Psoas muscle (tissue), 8 donors: Measurements from ENCODE around the gene TMEM248. TPM values are rescaled to one million over a fixed set of nuclear protein-coding genes. Genes with fewer than 3 reads are reported as not detected.
A peak's percentile ranks its signal among the peaks of the same experiment; 100 is the strongest.

Experiments used
- ATAC-seq, 4 donors: fragments of 200-7000 bp; cut with Tn5 transposase; one replicate each; pipeline ENCODE4 v1.9.1; 2020; ENCODE audit warnings: moderate library complexity in 3 of 4, mild to moderate bottlenecking in 2 of 4
- DNase-seq, 2 donors: peaks; one replicate each; pipeline ENCODE4 v3.0.0-alpha.2; 2020
- H3K27ac ChIP-seq: fragments of 200-600 bp; one replicate; pipeline ENCODE4 v1.8.0; 2022
- H3K27me3 ChIP-seq, 3 donors: fragments of 200-600 bp in 1 of 3; one replicate each; pipeline versions ENCODE4 v1.6.1 to v1.8.0; 2013 to 2022; ENCODE audit warnings: low read length in 2 of 3, mild to moderate bottlenecking in 2 of 3, moderate library complexity in 1 of 3; ENCODE audit not compliant: insufficient read depth in 3 of 3
- H3K36me3 ChIP-seq, 2 donors: fragments of 200-600 bp in 1 of 2; one replicate each; pipeline versions ENCODE4 v1.6.1 to v1.8.0; 2013 to 2022; ENCODE audit warnings: low read depth in 1 of 2, mild to moderate bottlenecking in 1 of 2, moderate library complexity in 1 of 2; ENCODE audit not compliant: insufficient read depth in 1 of 2
- H3K4me1 ChIP-seq: fragments of 200-600 bp; one replicate; pipeline ENCODE4 v1.8.0; 2022
- H3K4me3 ChIP-seq: fragments of 200-600 bp; one replicate; pipeline ENCODE4 v1.8.0; 2022; ENCODE audit warnings: mild to moderate bottlenecking
- H3K9me3 ChIP-seq: fragments of 200-600 bp; one replicate; pipeline ENCODE4 v1.8.0; 2022
- WGBS, 3 donors: extraction: QIAGEN DNeasy Blood & Tissue Kit; methylation state at CpG; one replicate each; pipeline versions ENCODE4 v1.1.6 to v1.1.7; 2013; 5-methylcytosine and 5-hydroxymethylcytosine counted together
- intact Hi-C, 2 donors: fragments of 100-400 bp; cut with DNase I; formaldehyde crosslinking; loops; one replicate each; pipeline versions ENCODE4 v1.11.0 to v1.14.2; 2022
- polyA plus RNA-seq, 3 donors: library from polyadenylated mRNA; stranded (reverse); fragments of 200-250 nt; gene quantifications; one replicate each; pipeline ENCODE4 v1.2.3, GENCODE V29; 2013
- total RNA-seq, 4 donors: library from RNA; stranded (reverse); fragmentation: NEBNext Ultra II Directional in 2 of 4; extraction: Animal tissue kit (Norgen Biotek cat#: 25700) in 2 of 4; gene quantifications; one replicate each; pipeline versions ENCODE4 v1.2.1 to v1.2.4, GENCODE V29; 2021 to 2023
- TF ChIP-seq, protein P1 (sequence below): fragments of 200-600 bp; IDR thresholded peaks from one replicate; pipeline ENCODE4 v1.8.0; 2022; ENCODE audit warnings: antibody characterized with exemption
- donor health status: healthy with polysubstance abuse.
- donor health status: DM: no; HTN: no; CAD: no; lungs with moderate emphysema.
- donor health status: Bipolar disorder and iron deficiency.
- donor health status: healthy.
- donor health status: DM: yes; HTN: yes; CAD: no.
- donor health status: DM: no; HTN: no; CAD: no.
- donor health status: DM: no; HTN: no; CAD: no.
- donor health status: DM: yes; HTN: yes; CAD: no.

The TMEM248 gene
- total and polyA plus RNA-seq, 7 donors = 16.0 to 38.6 (median 33.9) TPM

DNA sequence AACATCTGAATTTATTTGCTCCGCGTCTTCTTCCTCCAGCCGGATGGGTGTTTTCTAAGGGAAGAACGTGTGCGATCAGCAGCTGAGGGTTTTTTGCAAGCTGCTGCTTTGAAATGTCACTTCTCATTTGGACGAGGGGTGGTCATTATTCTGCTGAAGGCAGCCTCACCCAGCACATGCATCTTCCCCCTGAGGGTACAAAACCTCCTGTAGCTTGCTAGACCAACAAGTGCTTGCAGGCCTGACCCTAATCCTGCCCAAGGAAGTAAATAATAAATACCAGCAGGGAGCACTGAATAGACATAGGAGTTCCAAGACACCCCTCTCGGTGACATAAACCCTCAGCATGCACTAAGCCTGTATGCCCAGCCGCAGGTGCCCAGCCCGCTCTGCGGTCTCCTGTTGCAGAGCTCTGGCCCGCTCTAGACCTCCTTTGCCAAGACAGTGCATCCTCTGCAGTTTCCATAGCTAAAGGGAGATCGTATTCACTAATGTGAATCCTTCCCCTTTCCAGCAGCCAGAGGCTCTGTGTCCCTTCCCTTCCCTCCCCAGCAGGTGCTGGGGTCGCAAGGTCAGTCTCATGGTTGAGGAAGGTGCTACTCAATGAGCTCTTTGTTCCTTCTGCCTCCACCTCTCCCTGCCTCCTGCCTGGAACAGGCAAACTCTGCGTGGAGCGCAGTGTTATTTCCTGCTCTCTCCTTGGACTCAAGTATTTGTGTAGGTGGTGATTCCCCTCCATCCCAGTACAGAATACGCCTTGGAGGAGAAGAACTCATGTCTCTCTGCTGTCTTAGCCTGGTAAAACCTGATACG, 37.7 kb downstream of the TMEM248 start:
- TF ChIP-seq, protein P1, sequence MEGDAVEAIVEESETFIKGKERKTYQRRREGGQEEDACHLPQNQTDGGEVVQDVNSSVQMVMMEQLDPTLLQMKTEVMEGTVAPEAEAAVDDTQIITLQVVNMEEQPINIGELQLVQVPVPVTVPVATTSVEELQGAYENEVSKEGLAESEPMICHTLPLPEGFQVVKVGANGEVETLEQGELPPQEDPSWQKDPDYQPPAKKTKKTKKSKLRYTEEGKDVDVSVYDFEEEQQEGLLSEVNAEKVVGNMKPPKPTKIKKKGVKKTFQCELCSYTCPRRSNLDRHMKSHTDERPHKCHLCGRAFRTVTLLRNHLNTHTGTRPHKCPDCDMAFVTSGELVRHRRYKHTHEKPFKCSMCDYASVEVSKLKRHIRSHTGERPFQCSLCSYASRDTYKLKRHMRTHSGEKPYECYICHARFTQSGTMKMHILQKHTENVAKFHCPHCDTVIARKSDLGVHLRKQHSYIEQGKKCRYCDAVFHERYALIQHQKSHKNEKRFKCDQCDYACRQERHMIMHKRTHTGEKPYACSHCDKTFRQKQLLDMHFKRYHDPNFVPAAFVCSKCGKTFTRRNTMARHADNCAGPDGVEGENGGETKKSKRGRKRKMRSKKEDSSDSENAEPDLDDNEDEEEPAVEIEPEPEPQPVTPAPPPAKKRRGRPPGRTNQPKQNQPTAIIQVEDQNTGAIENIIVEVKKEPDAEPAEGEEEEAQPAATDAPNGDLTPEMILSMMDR = no peak
- peaks cover 2 to 71% of the 10 kb centered on the region in 2 donors for H3K36me3 ChIP-seq
- 86 to 90% (median 88%) methylated on average over 17 of the region's 17 CpGs for WGBS, 3 donors
- H3K9me3 ChIP-seq = no peaks in the 10 kb centered on the region
- no peak overlapping the region for H3K27ac ChIP-seq
- H3K27me3 ChIP-seq = no peaks in the 10 kb centered on the region
- ATAC-seq = peak in 1 of 4 donors; percentile 23
- intact Hi-C loops = no loop called here
- H3K4me3 ChIP-seq = no peak overlapping the region
- DNase-seq = no peak
- H3K4me1 ChIP-seq = no peaks in the 10 kb centered on the region

DNA sequence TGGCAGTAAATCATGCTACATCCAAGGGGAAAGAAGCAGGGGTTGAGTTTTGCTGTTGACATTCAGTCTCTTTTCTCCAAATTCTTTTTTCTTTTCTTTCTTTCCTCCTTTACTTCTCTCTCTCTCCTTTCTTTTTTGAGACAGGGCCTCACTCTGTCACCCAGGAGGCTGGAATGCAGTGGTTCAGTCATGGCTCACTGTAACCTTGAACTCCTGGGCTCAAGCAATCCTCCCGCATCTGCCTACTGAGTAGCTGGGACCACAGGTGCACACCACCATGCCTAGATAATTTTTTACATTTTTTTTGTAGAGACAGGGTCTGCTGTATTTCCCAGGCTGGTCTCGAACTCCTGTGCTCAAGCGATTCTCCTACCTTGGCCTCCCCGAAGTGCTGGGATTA, 39.2 kb downstream of the TMEM248 start:
- WGBS, 3 donors = 95 to 98% (median 97%) methylated on average over 4 of the region's 4 CpGs
- TF ChIP-seq, protein P1 = no peak
- H3K36me3 ChIP-seq = peaks cover 0 to 57% of the 10 kb centered on the region in 2 donors
- ATAC-seq (no peak), DNase-seq (no peak)
- intact Hi-C loops = no loop called here
- no peaks in the 10 kb centered on the region for H3K27me3 ChIP-seq
- H3K4me1 ChIP-seq = no peaks in the 10 kb centered on the region
- H3K9me3 ChIP-seq = no peaks in the 10 kb centered on the region
- H3K4me3 ChIP-seq = no peak overlapping the region
- H3K27ac ChIP-seq = no peak overlapping the region

DNA sequence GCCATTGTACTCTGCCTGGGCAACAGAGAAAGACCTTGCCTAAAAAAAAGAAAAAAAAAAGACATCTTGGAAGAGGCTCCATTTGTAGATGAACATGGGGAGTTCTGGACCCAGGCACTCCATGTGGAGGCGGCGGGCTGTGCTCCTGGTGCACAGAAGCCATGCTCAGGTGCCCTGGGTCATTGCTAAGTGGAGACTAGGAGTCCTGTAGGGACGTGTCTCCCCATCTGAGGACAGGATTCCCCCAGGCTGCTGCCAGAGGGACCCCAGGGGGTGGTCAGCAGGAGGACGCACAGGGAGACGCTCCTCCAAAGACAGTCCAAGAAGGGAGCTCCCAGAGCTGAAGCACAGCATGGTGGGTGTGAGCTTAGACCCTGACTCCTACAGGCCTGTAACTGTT, 40.1 kb downstream of the TMEM248 start:
- TF ChIP-seq, protein P1 = no peak
- intact Hi-C loops = no loop called here

DNA sequence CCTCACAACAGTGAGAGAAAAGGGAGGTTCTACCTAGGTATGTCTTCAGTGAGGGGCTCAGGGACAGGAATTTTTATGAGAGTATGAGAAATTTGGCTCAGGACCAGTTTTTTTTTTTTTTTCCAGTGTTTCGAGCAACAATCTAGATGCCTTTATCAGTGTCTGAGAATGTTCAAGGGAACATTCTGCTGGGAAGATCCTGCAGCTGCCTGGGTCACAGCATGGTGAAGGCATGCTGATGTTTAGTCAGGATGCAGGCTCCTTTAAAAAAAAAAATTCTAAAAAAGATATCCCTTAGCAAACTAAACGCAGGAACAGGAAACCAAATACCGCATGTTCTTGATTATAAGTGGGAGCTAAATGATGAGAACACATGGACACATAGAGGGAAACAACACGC, 43.4 kb downstream of the TMEM248 start:
- Histone ChIP-seq H3K36me3 (peaks cover 0 to 16% of the 10 kb centered on the region in 2 donors), H3K4me1 (no peaks in the 10 kb centered on the region), H3K9me3 (no peaks in the 10 kb centered on the region), H3K4me3 (no peak overlapping the region), H3K27ac (no peak overlapping the region), H3K27me3 (no peaks in the 10 kb centered on the region)
- 37 to 47% (median 47%) methylated on average over 4 of the region's 4 CpGs for WGBS, 3 donors
- DNase-seq (no peak), ATAC-seq (no peak)
- TF ChIP-seq, protein P1 = no peak
- intact Hi-C loops = no loop called here

More for the DNA sequence above, 40.1 kb downstream of the TMEM248 start:
- no peaks in the 10 kb centered on the region for H3K9me3 ChIP-seq
- DNase-seq (no peak), ATAC-seq (no peak)
- WGBS, 3 donors = 92 to 95% (median 93%) methylated on average over 5 of the region's 5 CpGs
- no peaks in the 10 kb centered on the region for H3K27me3 ChIP-seq
- no peak overlapping the region for H3K27ac ChIP-seq
- no peaks in the 10 kb centered on the region for H3K4me1 ChIP-seq
- H3K4me3 ChIP-seq = no peak overlapping the region
- H3K36me3 ChIP-seq = peaks cover 0 to 48% of the 10 kb centered on the region in 2 donors
